ENCODE data around the gene EDC4. TPM values are rescaled to one million over a fixed set of nuclear protein-coding genes. Genes with fewer than 3 reads are reported as not detected.
A peak's percentile ranks its signal among the peaks of the same experiment; 100 is the strongest.
"Not testable (repeated sequence)": the region's sequence is repeated elsewhere in the genome, so short reads cannot be mapped to it uniquely, and the experiment has no call there.

The EDC4 gene
- total RNA-seq, 1 donor from 2014 or later: 75.7 TPM

- DNase-seq (ENCODE audit: extremely low read depth, low read depth, low spot score): no peak
Measured at GRCh38 chr16:67893743-67894399, 21.0 kb downstream of the EDC4 start.

DNA sequence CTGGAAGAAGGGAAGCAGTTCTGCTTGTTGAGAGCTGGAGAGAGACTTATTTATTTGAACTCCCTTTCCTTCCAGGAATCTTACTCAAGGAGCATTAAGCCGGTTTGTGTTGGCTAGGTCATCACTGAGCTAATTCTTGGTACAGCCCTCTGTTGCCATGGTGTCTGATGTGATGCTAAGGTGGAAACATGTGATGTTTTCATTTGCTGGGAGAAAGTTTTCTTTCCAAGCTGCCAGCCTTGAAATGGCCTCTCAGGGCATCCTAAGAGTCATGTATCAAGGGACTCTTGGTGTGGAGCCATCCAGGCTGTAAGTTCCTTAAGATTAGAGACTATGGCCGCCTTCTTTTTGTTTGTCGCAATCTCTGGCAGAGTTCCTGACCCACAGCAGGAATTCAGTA is 24.4 kb downstream of the EDC4 start:
- DNase-seq (ENCODE audit: extremely low read depth, low read depth, low spot score): no peak

- no peak for DNase-seq (ENCODE audit: extremely low read depth, low read depth, low spot score)
Measured at GRCh38 chr16:67901734-67902133, 28.9 kb downstream of the EDC4 start.

DNA sequence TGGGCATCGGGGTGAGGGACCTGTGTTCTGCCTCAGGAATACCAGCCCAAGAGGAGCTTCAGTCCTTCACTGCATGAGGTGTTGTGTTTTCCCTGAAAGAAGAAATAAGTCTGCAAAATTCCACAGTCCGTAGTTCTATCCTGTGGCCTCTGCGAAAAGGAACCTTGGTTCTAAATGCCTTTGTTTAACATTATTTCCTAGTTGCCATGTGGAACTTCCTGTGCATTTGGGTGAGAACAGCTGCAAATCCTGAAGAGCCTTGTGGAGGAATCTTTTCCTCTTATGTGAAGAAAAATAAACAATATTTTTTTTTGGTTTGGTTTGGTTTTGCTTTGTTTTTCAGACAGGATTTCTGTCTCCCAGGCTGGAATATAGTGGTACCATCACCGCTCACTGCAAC is 30.0 kb downstream of the EDC4 start:
- peak; percentile 80 for DNase-seq (ENCODE audit: extremely low read depth, low read depth, low spot score)

- DNase-seq (ENCODE audit: extremely low read depth, low read depth, low spot score): no peak
Measured at GRCh38 chr16:67907397-67908180, 34.7 kb downstream of the EDC4 start.

DNA sequence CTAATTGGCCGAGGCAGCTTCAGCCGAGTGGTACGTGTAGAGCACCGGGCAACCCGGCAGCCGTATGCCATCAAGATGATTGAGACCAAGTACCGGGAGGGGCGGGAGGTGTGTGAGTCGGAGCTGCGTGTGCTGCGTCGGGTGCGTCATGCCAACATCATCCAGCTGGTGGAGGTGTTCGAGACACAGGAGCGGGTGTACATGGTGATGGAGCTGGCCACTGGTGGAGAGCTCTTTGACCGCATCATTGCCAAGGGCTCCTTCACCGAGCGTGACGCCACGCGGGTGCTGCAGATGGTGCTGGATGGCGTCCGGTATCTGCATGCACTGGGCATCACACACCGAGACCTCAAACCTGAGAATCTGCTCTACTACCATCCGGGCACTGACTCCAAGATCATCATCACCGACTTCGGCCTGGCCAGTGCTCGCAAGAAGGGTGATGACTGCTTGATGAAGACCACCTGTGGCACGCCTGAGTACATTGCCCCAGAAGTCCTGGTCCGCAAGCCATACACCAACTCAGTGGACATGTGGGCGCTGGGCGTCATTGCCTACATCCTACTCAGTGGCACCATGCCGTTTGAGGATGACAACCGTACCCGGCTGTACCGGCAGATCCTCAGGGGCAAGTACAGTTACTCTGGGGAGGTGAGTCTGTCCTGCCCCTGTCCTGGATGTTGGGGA is 36.3 kb downstream of the EDC4 start:
- DNase-seq (ENCODE audit: extremely low read depth, low read depth, low spot score): no peak

GRCh38 chr16:67910158-67910557 is 37.3 kb downstream of the EDC4 start:
- DNase-seq (ENCODE audit: extremely low read depth, low read depth, low spot score): no peak

- no peak for DNase-seq (ENCODE audit: extremely low read depth, low read depth, low spot score)
Measured at GRCh38 chr16:67914758-67915495, 42.1 kb downstream of the EDC4 start.

DNA sequence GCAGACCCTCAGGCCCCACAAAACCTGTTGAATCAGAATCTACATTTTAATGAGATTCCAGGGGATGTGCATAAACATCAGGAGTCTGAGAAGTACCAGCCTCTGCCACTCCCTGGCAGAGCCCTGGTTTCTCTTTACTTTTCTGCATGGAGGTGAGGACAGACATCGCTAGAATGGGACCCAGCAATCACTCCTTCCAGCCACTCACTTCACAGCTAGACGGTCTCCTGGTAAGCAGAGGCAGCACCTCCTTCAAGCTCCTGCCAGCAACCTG is 42.6 kb downstream of the EDC4 start:
- DNase-seq (ENCODE audit: extremely low read depth, low read depth, low spot score): not testable (repeated sequence)

DNA sequence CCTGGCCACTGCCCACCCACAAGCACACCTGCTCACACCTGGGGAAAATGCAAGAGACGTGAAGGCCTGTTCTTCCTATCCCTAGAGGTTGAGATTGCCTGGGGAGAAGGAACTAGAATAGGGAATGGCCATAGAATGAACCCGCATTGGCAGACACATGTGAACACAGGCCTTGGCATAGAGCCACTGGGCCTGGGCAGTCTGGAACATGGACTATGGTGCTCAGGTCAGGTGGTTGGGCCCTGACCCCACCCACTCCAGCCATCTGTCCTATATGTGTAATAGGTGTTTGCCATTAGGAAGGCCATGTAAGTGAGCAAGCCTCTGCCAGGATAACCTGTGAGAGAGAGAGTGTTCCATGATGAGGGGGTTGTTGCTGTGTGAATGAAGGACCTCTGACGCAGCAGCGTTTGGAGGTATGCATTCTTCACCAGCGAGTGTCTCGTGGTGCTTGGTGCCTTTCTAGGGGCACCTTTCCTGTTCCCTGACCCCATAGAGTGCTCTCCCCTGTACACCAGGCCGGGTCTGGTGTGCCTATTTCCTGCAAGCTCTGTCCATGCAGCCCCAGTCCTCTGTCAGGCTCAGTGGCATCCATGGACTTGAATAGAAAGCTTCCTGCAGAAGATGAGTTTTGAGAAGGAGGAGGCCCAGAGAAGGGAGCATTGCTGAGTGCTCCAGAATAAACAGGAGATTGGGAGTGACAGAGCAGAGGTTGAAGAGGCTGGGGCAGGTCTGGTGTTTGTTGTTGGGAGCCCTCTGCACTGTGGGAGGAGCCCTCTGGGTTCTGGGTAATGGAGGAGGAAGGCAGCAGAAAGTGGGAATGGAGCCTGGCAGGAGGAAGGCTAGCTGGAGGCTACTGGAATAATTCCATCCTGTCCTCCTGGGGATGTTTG is 43.2 kb downstream of the EDC4 start:
- no peak for DNase-seq (ENCODE audit: extremely low read depth, low read depth, low spot score)

DNA sequence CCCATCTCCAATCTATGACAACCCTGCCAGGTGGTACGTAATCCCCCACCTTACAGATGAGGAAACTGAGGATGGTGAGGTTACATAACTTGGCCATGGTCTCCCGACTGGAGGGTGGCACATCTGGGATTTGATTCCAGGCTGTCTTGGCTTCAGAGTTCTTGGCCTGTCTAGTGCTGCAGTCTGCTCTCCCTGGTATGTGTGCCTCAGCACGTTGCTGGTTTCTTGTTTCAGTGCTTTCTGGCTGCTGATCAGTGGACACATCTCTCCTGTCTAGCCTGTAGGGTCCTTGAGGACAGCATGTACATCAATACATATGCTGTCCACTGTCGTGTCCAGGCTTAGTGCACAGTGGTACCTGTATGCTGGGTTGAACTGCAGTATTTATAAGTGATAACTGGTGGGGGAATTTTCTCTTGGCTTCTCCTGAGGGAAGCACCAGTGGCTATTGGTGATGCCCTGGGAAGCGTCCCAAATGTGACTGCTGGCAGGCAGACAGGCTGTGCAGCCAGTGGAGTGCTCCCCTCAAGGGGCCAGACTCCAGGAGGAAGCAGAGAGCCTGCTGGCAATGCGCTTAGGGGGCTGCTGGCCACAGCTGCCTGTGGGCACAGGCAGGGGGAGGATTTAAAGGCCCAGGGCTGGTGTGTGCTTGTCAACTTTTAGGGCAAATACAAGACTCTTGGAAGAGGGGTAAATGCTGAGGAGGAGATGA is 44.4 kb downstream of the EDC4 start:
- no peak for DNase-seq (ENCODE audit: extremely low read depth, low read depth, low spot score)

DNA sequence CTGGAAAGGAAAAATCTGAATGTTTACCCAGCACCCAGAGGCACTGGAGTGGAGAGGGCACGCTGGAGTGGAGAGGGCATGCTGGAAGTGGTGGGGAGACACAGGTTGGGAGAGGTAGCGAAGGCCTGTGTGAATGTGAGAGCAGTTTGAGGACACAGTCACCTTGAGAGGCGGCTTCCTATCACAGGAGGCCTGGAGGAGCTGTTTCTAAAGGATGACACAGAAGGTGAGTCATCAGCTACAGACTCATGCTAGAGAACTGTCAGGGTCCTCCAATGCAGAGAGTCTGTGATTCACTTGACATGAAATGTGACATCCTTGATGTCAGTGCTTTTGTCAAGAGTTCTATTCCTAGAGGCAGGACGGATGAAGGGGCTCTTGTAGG is 45.0 kb downstream of the EDC4 start:
- DNase-seq (ENCODE audit: extremely low read depth, low read depth, low spot score): no peak

DNA sequence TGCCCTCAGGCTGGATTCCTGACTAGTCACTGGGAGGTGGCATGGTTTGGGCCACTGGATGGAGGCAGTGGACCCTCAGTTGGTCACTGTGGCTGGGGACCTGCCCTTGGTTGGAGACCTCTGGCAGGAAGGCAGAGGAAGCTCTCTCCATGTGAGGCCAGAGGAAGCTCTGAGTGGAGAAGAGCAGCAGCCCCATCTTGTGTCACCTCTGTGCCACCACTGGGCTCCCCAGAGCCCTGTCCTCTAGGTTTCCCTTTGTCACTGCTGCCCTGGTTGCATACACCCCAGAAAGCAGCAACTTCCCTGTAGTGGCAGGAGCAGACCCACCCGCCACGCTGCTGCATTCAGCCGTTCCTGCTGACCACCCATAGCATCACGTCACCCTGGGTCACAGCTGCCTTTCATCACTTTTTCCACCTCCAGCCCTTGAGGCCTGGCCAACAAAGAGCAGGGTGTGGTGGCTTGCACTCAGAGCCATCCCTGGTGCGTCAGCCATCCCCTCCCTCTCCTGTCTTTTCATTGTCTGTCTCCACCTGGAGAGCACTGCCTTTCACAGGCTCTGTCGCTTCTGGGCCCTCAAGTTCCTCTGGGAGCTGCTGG is 46.9 kb downstream of the EDC4 start:
- DNase-seq (ENCODE audit: extremely low read depth, low read depth, low spot score): no peak

DNA sequence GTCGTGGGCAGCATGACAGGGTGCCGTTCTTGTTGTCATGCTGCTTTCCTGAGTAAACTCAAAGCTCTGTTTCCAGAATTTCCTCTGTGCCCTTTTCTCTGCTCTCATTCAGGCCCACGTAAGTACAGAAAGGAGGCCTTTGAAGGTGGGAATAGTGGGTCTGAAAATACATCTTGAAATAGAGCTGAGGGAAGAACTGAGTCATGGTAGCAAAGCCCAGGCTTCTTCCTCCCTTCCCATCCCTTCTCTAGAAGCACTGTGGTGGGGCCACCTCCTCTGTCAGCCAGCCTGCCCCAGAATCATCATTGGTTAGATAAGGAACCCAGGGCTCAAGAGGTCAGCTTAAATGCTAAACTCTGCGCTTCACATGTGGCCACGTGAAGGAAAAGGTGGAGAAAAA is 49.4 kb downstream of the EDC4 start:
- no peak for DNase-seq (ENCODE audit: extremely low read depth, low read depth, low spot score)

DNA sequence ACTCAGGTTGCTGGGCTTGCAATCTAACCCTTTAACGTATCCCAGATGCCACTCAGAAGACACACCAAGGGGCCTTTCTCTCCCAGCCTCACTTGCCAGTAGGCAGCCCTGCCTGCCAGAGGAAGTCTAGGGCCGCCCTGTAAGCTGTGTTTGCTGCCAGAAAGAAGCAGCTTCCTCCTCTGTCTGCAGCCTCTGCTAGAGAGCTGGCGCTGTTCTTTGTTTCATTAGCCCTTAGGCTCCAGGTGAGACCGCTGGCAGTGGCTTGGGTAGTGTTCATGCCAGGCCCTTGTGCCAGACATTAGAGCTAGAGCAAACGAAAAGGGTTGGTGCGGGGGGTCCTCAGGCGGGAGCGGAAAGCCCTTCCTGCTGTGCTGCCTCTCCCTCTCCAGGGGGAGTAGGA is 49.9 kb downstream of the EDC4 start:
- DNase-seq (ENCODE audit: extremely low read depth, low read depth, low spot score): no peak

GRCh38 chr16:67923414-67924116 is 50.7 kb downstream of the EDC4 start:
- no peak for DNase-seq (ENCODE audit: extremely low read depth, low read depth, low spot score)

- no peak for DNase-seq (ENCODE audit: extremely low read depth, low read depth, low spot score)
Measured at GRCh38 chr16:67924140-67924906, 51.5 kb downstream of the EDC4 start.

DNA sequence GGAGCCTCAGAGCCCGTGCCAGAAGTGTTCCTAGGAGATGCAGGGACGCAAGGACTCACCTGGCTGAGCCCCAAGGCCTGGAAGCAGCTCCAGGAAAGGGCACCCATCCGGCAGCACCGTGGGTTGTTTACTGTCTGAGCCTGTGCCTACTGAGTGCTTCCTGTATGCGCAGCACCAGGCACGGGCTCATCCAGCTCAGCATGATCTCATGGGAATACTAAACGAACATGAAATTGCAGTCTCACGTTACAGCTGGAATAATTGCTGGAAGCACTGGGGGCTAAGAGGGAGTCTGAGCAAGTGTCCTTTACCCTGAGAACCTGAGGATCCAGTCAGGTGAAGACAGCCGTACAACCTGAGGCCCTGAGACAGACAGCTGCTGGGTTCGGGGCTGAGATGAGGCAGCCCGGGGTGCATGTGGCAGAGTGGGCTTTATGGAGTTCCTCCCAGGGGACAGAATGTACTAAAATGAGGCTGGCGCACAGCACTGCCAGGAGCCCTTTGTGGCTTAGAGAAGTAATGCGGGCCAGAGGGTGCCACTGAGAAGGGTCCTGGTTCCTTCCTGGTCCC is 53.4 kb downstream of the EDC4 start:
- DNase-seq (ENCODE audit: extremely low read depth, low read depth, low spot score): peak; percentile 39
